ENCODE measurements around the gene CASQ1. TPM values are rescaled to one million over a fixed set of nuclear protein-coding genes. Genes with fewer than 3 reads are reported as not detected.

Gene CASQ1
- total RNA-seq, 2 experiments from 2014 or later, result not detected

DNA sequence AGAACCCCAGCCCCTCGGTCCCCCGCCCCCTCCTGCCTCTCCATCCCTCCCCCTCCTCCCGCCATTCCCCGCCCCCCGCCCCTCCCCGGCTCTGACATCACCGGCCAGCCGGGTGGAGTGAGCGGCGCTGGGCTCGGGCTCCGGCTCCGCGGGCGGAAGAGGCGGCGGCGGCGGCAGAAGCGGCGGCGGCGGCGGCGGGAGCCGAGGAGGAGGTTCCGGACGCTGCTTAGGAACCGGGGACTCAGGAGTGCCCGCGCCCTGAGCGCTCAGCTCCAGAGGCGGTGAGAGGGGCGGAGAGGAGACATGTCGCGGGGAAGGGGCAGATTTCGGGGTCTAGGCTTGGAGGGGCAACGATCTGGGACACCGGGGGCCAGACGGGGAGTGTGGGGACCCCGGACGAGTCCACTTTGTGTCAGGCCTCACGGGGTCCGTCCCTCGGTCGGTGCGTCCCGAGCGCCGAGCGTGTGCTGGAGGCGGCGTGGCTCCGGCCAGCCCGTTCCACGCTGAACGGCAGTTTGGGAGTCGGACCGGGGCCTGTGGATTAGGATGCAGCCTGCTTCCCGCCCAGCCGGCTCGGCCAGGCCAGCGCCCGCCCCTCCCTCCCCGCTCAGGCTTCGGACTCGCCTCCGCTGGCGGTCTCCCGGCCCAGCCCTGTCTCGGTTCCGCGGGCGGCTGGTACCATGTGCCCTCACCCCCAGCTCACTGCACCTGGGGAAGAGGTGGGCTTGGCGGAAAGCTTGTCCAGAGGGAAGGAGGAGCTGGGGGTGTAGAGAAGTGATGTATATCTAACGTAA, 15.1 kb downstream of the CASQ1 start, which contains the start of gene PEA15:
Gene PEA15, plus strand, starts transcription at position 143 of the 794 bp plus-strand sequence. CDS start 6,161 bp downstream, outside the sequence.
- H3K4me3 Mint-ChIP-seq, result peak within 1 kb of the TSS; percentile 81
- CTCF ChIA-PET, result interaction anchor here (1.0 to 1.8 kb wide), 5 partner anchors 12 to 120 kb away, joined by 3 to 7 read pairs (median 3); no protein-coding TSS in a partner anchor
- peak; percentile 76 for ATAC-seq
- no peaks in the 10 kb centered on the region for H3K9me3 Mint-ChIP-seq (ENCODE audit: low read depth)
- intact Hi-C loops (cut with DNase I, micrococcal nuclease), result loop anchor here (1.0 to 10.0 kb wide), 4 partner anchors 58 to 281 kb away; partner anchors contain the start of genes PEX19 (in 2 of the 2) and TAGLN2 (in 1 of the 2)
- H3K4me1 Mint-ChIP-seq, result peaks cover 47% of the 10 kb centered on the region
- H3K27me3 Mint-ChIP-seq, result no peaks in the 10 kb centered on the region
- POLR2A ChIA-PET, result interaction anchor here (0.6 kb wide), 1 partner anchor 29 kb away, joined by 4 read pairs; no protein-coding TSS in a partner anchor
- H3K27ac Mint-ChIP-seq, result peak within 1 kb of the TSS; percentile 86
- H3K36me3 Mint-ChIP-seq (ENCODE audit: low read depth), result peaks cover 19% of the 10 kb centered on the region
- peak; percentile 83 for DNase-seq

DNA sequence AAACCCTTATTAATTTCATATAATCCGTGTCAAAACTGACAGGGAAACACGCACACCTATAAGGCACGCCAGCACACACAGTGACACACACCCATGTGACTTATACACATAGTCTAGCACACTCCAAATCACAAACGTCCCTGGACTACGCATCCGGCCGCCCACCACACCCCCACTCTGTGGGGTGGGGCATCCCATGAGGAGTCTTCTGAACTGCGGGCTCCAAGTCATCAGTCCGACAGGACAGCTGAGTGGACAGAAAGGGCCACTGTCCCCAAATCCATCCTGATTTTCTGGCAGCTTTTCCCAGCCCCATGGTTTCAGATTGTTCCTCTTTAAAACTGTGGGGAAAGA, 15.6 kb downstream of the CASQ1 start:
- ChIA-PET CTCF (interaction anchor here (1.0 to 1.2 kb wide), 2 partner anchors 86 to 109 kb away, joined by 3 to 7 read pairs; no protein-coding TSS in a partner anchor), POLR2A (interaction anchor here (0.6 kb wide), 1 partner anchor 28 kb away, joined by 4 read pairs; no protein-coding TSS in a partner anchor)
- intact Hi-C loops (cut with DNase I, micrococcal nuclease), result loop anchor here in 1 of 2 experiments (1.0 to 10.0 kb wide), 2 partner anchors 105 to 281 kb away; partner anchors contain the start of gene TAGLN2
- Mint-ChIP-seq H3K27ac (peak overlapping the region; percentile 86), H3K9me3 (ENCODE audit: low read depth) (no peaks in the 10 kb centered on the region), H3K4me1 (peaks cover 48% of the 10 kb centered on the region), H3K36me3 (ENCODE audit: low read depth) (peaks cover 21% of the 10 kb centered on the region), H3K27me3 (no peaks in the 10 kb centered on the region), H3K4me3 (peak overlapping the region; percentile 81)
- ATAC-seq, result peak; percentile 85
- peak; percentile 74 for DNase-seq

DNA sequence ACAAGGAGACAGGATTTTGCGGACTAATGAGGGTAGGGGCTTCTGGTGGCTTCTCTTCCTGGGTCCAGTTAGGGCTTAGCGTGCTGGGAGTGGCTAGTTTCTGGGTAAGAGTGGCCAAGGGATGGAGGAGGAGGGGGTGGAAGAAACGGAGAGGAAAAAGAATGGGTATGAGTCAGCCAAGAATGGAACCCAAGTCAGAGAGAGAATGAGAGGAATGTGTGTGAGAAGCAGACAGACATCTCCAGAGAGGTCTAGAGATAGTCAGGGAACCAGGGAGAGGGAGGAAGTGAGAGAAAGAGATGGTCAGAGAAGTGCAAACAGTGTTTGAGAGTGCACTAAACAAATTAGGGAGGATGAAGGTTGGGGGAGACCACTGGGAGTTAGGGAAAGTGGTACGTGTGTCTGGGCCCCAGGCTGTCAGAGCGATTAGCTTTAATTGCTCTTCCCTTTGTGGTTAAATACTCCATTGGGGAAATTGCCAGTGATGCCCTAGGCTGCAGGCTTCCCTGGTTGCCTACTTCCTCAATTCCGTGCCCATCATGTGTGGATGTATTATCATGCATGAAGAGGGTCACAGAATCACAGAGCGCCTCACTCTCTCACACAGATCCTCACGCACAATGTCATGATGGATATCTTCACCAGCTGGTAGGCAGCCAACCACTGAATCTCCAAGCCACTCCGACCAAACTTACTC, 16.2 kb downstream of the CASQ1 start:
- Mint-ChIP-seq H3K27ac (peak overlapping the region; percentile 86), H3K4me3 (peak overlapping the region; percentile 81), H3K27me3 (no peaks in the 10 kb centered on the region), H3K4me1 (peaks cover 48% of the 10 kb centered on the region), H3K36me3 (ENCODE audit: low read depth) (peaks cover 21% of the 10 kb centered on the region), H3K9me3 (ENCODE audit: low read depth) (no peaks in the 10 kb centered on the region)
- CTCF ChIA-PET, result interaction anchor here (0.5 to 1.4 kb wide), 3 partner anchors 46 to 203 kb away, joined by 3 to 7 read pairs (median 4); no protein-coding TSS in a partner anchor
- ATAC-seq (no peak), DNase-seq (no peak)
- POLR2A ChIA-PET, result interaction anchor here (0.6 kb wide), 1 partner anchor 28 kb away, joined by 4 read pairs; no protein-coding TSS in a partner anchor
- intact Hi-C loops (cut with DNase I, micrococcal nuclease), result loop anchor here in 1 of 2 experiments (1.0 to 10.0 kb wide), 2 partner anchors 105 to 282 kb away; partner anchors contain the start of gene TAGLN2

DNA sequence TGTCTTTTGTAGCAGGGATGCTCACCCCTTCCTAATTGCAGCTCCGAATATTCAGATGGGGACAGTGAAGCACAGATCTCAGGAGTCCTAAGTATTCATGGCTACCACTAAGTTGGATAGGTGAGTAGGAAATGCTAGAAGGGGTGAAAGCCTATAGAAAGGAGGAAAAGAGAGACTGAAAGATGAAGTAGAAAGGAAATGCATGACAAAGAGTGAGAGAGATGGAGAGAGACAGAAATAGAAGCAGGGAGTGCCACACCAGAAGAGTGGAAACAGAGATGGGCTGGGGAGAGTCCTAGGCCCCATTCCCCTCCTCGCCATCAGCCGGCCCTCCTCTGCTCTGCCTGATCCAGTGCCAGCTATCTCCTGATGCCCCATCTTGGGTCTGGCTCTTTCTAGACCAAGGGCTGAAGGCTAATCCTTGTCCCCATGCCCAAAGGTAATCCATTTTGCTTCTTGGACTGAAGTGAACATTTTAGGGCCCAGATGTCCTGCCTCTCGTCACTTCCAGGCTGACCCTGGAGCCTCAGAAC, 16.8 kb downstream of the CASQ1 start:
- H3K4me3 Mint-ChIP-seq, result peak overlapping the region; percentile 81
- ATAC-seq (no peak), DNase-seq (no peak)
- H3K4me1 Mint-ChIP-seq, result peaks cover 48% of the 10 kb centered on the region
- no peaks in the 10 kb centered on the region for H3K9me3 Mint-ChIP-seq (ENCODE audit: low read depth)
- H3K36me3 Mint-ChIP-seq (ENCODE audit: low read depth), result peaks cover 23% of the 10 kb centered on the region
- intact Hi-C loops (cut with DNase I, micrococcal nuclease), result loop anchor here in 1 of 2 experiments (10.0 kb wide), 1 partner anchor 282 kb away; the partner anchor contains the start of gene TAGLN2
- H3K27me3 Mint-ChIP-seq, result no peaks in the 10 kb centered on the region
- CTCF ChIA-PET, result interaction anchor here (0.5 to 1.4 kb wide), 3 partner anchors 45 to 202 kb away, joined by 3 to 7 read pairs (median 4); no protein-coding TSS in a partner anchor
- peak overlapping the region; percentile 67 for H3K27ac Mint-ChIP-seq
- POLR2A ChIA-PET, result no interaction called here

DNA sequence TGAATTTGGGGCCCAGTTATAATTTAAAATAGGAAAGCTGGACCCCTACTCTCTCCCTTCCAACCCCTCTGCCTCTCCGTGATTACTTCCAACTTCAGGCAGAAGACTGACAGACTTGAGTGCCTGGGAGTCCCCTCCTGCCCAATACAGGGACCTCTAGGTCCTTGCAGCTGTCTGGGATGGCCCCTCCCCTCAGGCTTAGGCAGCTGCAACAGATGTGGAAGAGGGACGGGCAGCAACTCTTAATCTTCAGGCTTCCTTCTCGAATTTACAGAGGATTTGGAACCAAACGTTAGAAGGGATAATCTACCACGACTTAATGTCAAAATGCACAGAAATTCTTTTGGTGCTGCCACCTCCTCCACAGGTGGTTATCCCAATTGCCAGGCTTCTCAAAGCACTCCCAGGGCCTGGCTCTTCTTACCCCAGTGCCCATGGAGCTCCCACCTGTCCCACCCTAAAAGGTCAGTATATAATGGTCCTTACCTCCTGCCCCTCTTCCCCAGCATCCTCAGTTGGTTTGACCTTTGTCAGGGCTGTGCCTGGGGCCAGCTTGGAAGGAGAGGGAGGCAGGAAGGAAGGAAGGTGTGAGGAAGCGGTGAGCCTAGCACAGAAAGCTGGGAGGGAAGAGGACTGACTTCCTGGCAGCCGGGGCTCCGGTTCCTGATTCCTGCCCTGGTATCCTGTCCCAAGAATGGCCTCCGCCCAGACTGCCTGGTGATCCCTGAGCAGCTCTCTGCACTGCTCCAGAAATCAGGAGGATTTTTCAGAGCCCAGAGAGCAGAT, 17.6 kb downstream of the CASQ1 start:
- DNase-seq (no peak), ATAC-seq (no peak)
- Mint-ChIP-seq H3K36me3 (ENCODE audit: low read depth) (peaks cover 29% of the 10 kb centered on the region), H3K27me3 (no peaks in the 10 kb centered on the region), H3K27ac (peak overlapping the region; percentile 22), H3K4me3 (no peak overlapping the region), H3K4me1 (peaks cover 48% of the 10 kb centered on the region), H3K9me3 (ENCODE audit: low read depth) (no peaks in the 10 kb centered on the region)
- CTCF ChIA-PET, result interaction anchor here (0.6 to 1.4 kb wide), 3 partner anchors 18 to 107 kb away, joined by 3 to 5 read pairs (median 4); no protein-coding TSS in a partner anchor
- intact Hi-C loops (cut with DNase I, micrococcal nuclease), result loop anchor here in 1 of 2 experiments (10.0 kb wide), 1 partner anchor 283 kb away; the partner anchor contains the start of gene TAGLN2
- POLR2A ChIA-PET, result no interaction called here

DNA sequence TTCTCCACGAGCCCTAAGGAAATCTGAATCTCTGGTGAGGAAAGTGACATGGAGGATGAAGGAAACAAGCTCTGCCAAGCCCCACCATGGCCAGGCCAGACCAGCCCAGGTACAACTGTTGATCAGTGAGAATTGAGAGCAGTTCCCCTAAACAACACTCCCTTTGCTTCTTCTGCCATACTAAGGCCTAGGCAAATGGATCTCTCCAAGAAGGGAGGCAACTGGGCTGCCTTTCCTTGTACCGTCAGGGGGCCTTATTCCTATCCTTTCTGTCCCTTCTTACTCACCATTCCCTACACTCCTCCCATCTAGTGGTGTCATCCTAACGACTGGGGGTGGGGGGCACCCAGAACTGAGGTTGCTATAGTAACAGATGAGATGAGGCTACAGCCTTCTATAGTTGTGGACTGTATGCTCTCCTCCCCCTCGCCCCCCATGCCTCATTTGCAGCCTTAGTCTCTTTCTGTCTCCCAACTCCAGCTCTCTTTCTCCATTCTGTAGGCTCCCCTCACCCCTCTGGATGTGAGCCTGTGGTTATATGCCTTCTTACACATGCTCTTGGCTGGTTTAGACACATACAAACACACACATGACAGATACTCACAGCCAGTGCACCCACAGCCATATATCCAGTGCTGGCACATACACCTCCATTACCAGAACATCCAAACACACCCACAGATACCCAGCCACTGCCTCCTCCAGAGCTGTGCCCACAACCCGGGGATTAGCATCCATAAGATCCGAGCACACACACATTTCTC, 18.4 kb downstream of the CASQ1 start:
- no peak overlapping the region for H3K4me3 Mint-ChIP-seq
- H3K4me1 Mint-ChIP-seq, result peaks cover 48% of the 10 kb centered on the region
- DNase-seq (no peak), ATAC-seq (no peak)
- POLR2A ChIA-PET, result no interaction called here
- H3K9me3 Mint-ChIP-seq (ENCODE audit: low read depth), result no peaks in the 10 kb centered on the region
- peak overlapping the region; percentile 27 for H3K27ac Mint-ChIP-seq
- H3K36me3 Mint-ChIP-seq (ENCODE audit: low read depth), result peaks cover 34% of the 10 kb centered on the region
- intact Hi-C loops (cut with DNase I, micrococcal nuclease), result loop anchor here in 1 of 2 experiments (10.0 kb wide), 1 partner anchor 284 kb away; the partner anchor contains the start of gene TAGLN2
- no peaks in the 10 kb centered on the region for H3K27me3 Mint-ChIP-seq
- CTCF ChIA-PET, result interaction anchor here (0.6 to 1.4 kb wide), 3 partner anchors 17 to 108 kb away, joined by 3 to 5 read pairs (median 4); no protein-coding TSS in a partner anchor

DNA sequence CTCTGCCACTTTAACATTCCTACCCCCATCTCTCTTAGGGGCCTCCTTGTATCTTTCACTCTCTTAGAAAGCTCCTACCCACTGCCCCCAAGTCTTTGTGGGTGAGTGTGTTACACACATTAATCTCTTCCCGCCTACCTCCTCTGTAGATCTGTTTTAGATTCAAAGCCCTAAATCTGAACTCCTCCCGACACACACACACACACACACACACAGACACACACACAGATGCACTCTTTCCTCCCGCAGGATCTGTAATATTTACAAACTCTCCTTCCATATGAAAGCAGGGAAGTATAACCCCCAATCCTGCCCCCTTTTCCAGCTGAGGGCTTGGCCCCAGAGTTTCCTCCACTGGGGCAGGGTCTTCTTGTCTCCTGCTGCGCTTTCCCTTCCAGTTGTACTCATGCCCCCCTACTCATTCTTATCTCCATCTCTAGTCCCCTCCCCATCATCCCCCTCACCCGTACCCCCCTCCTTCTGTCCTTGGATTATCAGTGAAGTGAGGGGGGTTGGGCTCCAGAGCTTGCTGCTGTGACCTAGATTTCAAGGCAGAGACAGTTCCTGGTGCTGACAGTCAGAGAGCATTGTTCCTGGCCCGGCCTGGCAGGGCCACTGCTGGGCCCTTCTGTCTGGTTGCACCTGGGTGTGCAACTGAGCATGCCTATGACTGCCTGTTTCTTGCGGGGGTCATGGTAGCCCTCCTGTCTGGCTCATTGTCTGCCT, 19.1 kb downstream of the CASQ1 start:
- peaks cover 38% of the 10 kb centered on the region for H3K36me3 Mint-ChIP-seq (ENCODE audit: low read depth)
- intact Hi-C loops (cut with DNase I, micrococcal nuclease), result loop anchor here in 1 of 2 experiments (10.0 kb wide), 1 partner anchor 285 kb away; the partner anchor contains the start of gene TAGLN2

DNA sequence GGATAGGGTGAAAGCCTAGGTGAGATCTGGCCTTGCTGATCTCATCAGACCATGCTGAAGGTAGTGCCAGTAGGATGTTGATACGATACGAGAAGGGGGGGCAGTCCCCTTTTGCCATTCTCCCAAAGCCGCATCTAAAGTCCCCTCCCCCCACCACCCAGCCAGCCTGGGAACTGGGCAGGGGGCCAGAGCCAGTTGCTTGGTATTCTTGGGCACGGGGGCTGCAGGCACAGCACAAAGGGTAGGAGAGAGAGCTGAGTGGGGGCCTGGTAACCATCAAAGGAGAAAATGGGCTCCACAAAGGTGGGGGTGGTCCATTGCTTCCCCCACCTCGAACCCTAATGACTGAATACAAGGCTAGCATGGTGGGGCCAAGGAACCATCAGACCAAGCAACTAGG, 20.2 kb downstream of the CASQ1 start:
- Mint-ChIP-seq H3K4me1 (peaks cover 39% of the 10 kb centered on the region), H3K4me3 (no peak overlapping the region), H3K27me3 (no peaks in the 10 kb centered on the region), H3K36me3 (ENCODE audit: low read depth) (peaks cover 39% of the 10 kb centered on the region), H3K9me3 (ENCODE audit: low read depth) (no peaks in the 10 kb centered on the region), H3K27ac (no peak overlapping the region)
- intact Hi-C loops (cut with DNase I, micrococcal nuclease), result no loop called here
- ChIA-PET CTCF (interaction anchor here (0.7 to 1.5 kb wide), 3 partner anchors 42 to 161 kb away, joined by 3 to 5 read pairs (median 3); no protein-coding TSS in a partner anchor), POLR2A (no interaction called here)
- ATAC-seq (no peak), DNase-seq (no peak)

More for the DNA sequence above, 19.1 kb downstream of the CASQ1 start:
- ATAC-seq (no peak), DNase-seq (no peak)
- H3K4me3 Mint-ChIP-seq, result no peak overlapping the region
- CTCF ChIA-PET, result interaction anchor here (1.4 kb wide), 1 partner anchor 17 kb away, joined by 4 read pairs; no protein-coding TSS in a partner anchor
- H3K27me3 Mint-ChIP-seq, result no peaks in the 10 kb centered on the region
- peaks cover 42% of the 10 kb centered on the region for H3K4me1 Mint-ChIP-seq
- no peaks in the 10 kb centered on the region for H3K9me3 Mint-ChIP-seq (ENCODE audit: low read depth)
- POLR2A ChIA-PET, result interaction anchor here (0.6 kb wide), 1 partner anchor 48 kb away, joined by 6 read pairs; no protein-coding TSS in a partner anchor
- peak overlapping the region; percentile 27 for H3K27ac Mint-ChIP-seq
